ENCODE measurements around the gene PISD. TPM values are rescaled to one million over a fixed set of nuclear protein-coding genes. Genes with fewer than 3 reads are reported as not detected.

PISD gene
- total and polyA plus RNA-seq, 12 donors = 15.5 to 30.0 (median 18.7) TPM

DNA sequence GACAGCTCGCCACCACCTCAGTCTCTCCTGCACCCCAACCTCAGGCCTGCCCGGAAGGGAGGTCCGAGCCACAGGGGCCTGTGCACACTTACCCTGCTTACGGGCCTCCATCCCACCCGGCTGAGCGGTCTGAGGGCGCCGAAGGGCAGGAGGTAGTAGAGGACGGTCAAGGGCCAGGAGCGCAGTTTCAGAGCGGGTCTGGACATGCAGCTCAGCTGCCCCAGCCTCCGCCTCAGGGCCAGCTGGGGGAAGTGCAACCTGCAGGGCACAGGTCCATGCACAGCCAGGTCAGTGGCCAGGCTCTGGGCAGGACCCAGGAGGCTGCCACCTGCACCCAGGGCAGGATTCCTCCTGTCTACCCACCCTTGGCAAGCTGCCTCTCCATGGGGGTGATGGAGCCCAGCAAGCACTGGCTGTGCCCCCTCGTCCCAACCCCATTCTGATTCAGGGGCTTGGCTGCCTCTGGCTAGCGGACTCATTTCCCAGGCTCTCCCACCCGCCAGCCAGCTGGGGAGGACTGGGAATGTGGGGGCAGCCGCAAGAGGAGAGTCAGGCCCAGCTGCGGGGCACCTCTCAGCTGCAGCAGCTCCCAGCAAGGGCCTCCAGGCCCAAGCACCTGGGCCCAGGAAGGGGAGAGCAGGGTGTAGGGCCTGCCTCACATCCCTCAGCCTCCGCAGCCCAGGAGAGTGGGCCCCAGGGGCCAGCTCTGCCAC, 38.3 kb downstream of the PISD start:
- H3K36me3 ChIP-seq = peaks cover 0 to 80% (median 18%) of the 10 kb centered on the region in 9 donors
- WGBS, 2 donors = 94 to 96% methylated on average over 18 of the region's 18 CpGs
- DNase-seq = no peak
- no peak overlapping the region for H3K27ac ChIP-seq
- no peaks in the 10 kb centered on the region for H3K27me3 ChIP-seq
- H3K4me3 ChIP-seq = no peak overlapping the region
- intact Hi-C loops (cut with DNase I) = no loop called here
- TF ChIP-seq, protein P1, sequence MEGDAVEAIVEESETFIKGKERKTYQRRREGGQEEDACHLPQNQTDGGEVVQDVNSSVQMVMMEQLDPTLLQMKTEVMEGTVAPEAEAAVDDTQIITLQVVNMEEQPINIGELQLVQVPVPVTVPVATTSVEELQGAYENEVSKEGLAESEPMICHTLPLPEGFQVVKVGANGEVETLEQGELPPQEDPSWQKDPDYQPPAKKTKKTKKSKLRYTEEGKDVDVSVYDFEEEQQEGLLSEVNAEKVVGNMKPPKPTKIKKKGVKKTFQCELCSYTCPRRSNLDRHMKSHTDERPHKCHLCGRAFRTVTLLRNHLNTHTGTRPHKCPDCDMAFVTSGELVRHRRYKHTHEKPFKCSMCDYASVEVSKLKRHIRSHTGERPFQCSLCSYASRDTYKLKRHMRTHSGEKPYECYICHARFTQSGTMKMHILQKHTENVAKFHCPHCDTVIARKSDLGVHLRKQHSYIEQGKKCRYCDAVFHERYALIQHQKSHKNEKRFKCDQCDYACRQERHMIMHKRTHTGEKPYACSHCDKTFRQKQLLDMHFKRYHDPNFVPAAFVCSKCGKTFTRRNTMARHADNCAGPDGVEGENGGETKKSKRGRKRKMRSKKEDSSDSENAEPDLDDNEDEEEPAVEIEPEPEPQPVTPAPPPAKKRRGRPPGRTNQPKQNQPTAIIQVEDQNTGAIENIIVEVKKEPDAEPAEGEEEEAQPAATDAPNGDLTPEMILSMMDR (IDR thresholded peaks at IDR 0.05) = no peak
- H3K9me3 ChIP-seq = no peaks in the 10 kb centered on the region
- peaks cover 21 to 42% (median 32%) of the 10 kb centered on the region in 9 donors for H3K4me1 ChIP-seq
- no peak for ATAC-seq

GRCh38 chr22:31622980-31623379, 39.0 kb downstream of the PISD start:
- H3K4me1 ChIP-seq = peaks cover 21 to 35% (median 29%) of the 10 kb centered on the region in 9 donors
- DNase-seq (no peak), ATAC-seq (no peak)
- TF ChIP-seq, protein P1 (IDR thresholded peaks at IDR 0.05) = no peak
- 92 to 96% methylated on average over 1 of the region's 1 CpG for WGBS, 2 donors
- no peaks in the 10 kb centered on the region for H3K9me3 ChIP-seq
- H3K36me3 ChIP-seq = peaks cover 0 to 81% (median 22%) of the 10 kb centered on the region in 9 donors
- no peak overlapping the region for H3K27ac ChIP-seq
- H3K4me3 ChIP-seq = no peak overlapping the region
- no peaks in the 10 kb centered on the region for H3K27me3 ChIP-seq
- intact Hi-C loops (cut with DNase I) = no loop called here

DNA sequence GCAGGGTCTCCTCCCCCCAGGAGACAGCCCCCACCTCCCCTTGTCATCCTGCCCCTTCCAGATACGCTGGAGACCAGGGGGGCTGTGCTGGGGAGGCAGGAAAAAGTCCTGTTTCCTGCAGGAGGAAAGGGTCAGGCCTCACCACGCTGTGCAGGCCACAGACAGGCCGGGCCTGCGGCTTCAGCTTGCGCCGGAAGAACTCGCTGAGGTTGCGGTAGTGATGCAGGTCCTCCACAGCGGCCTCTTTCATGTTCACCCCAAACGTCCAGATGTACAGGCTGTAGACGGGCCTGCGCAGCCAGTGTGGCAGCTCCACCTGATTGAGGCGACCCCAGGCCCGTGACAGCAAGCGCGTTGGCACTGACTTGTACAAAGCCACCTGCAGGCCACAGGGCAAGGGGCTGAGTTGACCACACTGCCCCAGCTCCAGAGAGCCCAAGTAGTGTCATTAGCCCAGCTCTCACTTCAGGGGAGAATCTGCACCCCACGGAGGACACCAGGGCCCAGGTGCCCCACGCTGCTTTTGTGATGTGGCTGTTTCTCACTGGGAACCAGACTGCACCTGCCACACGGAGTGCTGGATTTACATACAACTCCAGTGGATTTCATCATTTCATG, 40.4 kb downstream of the PISD start:
- H3K36me3 ChIP-seq = peaks cover 0 to 88% (median 22%) of the 10 kb centered on the region in 9 donors
- TF ChIP-seq, protein P1 (IDR thresholded peaks at IDR 0.05) = no peak
- no peak for DNase-seq

DNA sequence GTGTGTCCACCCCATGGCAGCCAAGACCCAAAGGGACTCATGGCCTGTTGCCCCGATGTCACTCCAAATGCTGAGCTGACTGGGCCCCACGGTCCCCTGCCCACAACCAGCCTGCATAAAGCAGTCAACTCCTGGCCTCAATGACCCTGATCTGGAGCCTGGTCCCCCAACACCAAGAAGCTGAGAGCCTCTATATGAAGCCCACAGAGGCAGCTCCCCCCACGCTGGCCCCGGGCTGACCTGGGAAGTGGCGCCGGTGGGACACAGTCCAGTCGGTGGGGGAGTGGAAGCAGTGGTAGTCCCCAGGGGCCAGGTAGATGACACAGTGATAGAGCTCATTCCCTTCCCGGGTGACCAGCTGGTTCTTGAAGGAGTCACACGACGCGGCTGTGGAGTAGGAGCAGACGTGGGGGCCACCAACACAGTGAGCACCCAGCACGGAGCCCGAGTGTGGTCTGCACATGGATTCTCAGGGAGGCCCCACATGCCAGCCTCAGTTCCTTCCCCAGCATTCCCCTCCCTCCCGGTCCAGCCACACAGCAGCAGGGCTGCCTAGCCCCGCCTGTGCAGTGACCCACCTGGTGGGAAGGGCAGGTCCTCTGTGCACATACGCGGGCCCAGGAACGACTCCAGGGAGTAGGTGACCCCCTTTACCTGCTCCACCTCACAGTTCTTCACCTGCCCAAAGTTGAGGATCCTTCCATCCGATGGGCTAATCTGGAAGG, 41.1 kb downstream of the PISD start:
- 84 to 88% methylated on average over 16 to 20 of the region's 20 CpGs for whole genome bisulfite sequencing, 2 donors
- TF ChIP-seq, protein P1 (IDR thresholded peaks at IDR 0.05) = no peak
- Histone ChIP-seq H3K27ac (no peak overlapping the region), H3K36me3 (peaks cover 0 to 89% (median 22%) of the 10 kb centered on the region in 9 donors), H3K9me3 (no peaks in the 10 kb centered on the region), H3K4me3 (no peak overlapping the region), H3K27me3 (no peaks in the 10 kb centered on the region), H3K4me1 (peaks cover 4 to 25% (median 19%) of the 10 kb centered on the region in 9 donors)
- DNase-seq (no peak), ATAC-seq (no peak)
- intact Hi-C loops (cut with DNase I) = no loop called here

More for the DNA sequence above, 40.4 kb downstream of the PISD start:
- no peak for ATAC-seq
- no peak overlapping the region for H3K4me3 ChIP-seq
- H3K27ac ChIP-seq = no peak overlapping the region
- no peaks in the 10 kb centered on the region for H3K9me3 ChIP-seq
- peaks cover 9 to 25% (median 19%) of the 10 kb centered on the region in 9 donors for H3K4me1 ChIP-seq
- intact Hi-C loops (cut with DNase I) = no loop called here
- WGBS, 2 donors = 81 to 85% methylated on average over 19 of the region's 19 CpGs
- H3K27me3 ChIP-seq = no peaks in the 10 kb centered on the region
